Tibial nerve (tissue), 4 donors: ENCODE results near the gene ZNF557. TPM values are rescaled to one million over a fixed set of nuclear protein-coding genes. Genes with fewer than 3 reads are reported as not detected.

Experiments used
- DNase-seq, 2 donors: peaks; one replicate each; pipeline ENCODE4 v3.0.0-alpha.2; 2019; ENCODE audit warnings: low spot score in 2 of 2
- H3K27ac ChIP-seq, 4 donors: fragments of 200-600 bp; sonication (generic) in 3 of 4; one replicate each; pipeline ENCODE4 v1.5.1; 2017 to 2019; ENCODE audit warnings: mild to moderate bottlenecking in 1 of 4
- H3K27me3 ChIP-seq, 2 donors: fragments of 200-600 bp; sonication (generic) in 1 of 2; one replicate each; pipeline versions ENCODE4 v1.5.1 to v1.6.0; 2017 to 2019
- H3K36me3 ChIP-seq, 3 donors: fragments of 200-600 bp; sonication (generic); one replicate each; pipeline ENCODE4 v1.5.1; 2018 to 2019
- H3K4me1 ChIP-seq, 4 donors: fragments of 200-600 bp; sonication (generic) in 3 of 4; one replicate each; pipeline ENCODE4 v1.5.1; 2017 to 2019
- H3K4me3 ChIP-seq, 4 donors: fragments of 200-600 bp; sonication (generic) in 3 of 4; one replicate each; pipeline ENCODE4 v1.5.1; 2017 to 2019; ENCODE audit warnings: mild to moderate bottlenecking in 1 of 4, moderate library complexity in 1 of 4
- H3K9me3 ChIP-seq, 4 donors: fragments of 200-600 bp; sonication (generic) in 3 of 4; one replicate each; pipeline ENCODE4 v1.5.1; 2017 to 2019
- EP300 ChIP-seq, 2 donors: sonication (generic); formaldehyde crosslinking; IDR thresholded peaks; one replicate each; pipeline ENCODE4 v1.6.1; 2017; ENCODE audit warnings: antibody characterized with exemption in 2 of 2, mild to moderate bottlenecking in 1 of 2
- POLR2A ChIP-seq, 2 donors: fragments of 450-650 bp; IDR thresholded peaks; one replicate each; pipeline ENCODE4 v1.6.1; 2017; ENCODE audit warnings: antibody characterized with exemption in 2 of 2, mild to moderate bottlenecking in 2 of 2, moderate library complexity in 2 of 2
- WGBS, 2 donors: methylation state at CpG; one replicate each; pipeline ENCODE4 v1.1.5; 2018; 5-methylcytosine and 5-hydroxymethylcytosine counted together
- total RNA-seq, 4 donors: library from RNA; depleted of rRNA; stranded (reverse); fragments of >200 nt; gene quantifications; one replicate each; pipeline ENCODE4 v1.1.0, GENCODE V29; 2016
- TF ChIP-seq, protein P1 (sequence below), 5 experiments: fragments of 200-600 bp in 3 of 5; fragments of 450-650 bp in 2 of 5; sonication (generic) in 3 of 5; IDR thresholded peaks; one replicate each; pipeline ENCODE4 v1.5.1; 2016 to 2019; ENCODE audit warnings: antibody characterized with exemption in 5 of 5, mild to moderate bottlenecking in 3 of 5, moderate library complexity in 2 of 5

Gene ZNF557
- total RNA-seq, 4 donors from 2014 or later: 7.3 to 14.6 (median 9.8) TPM

- DNase-seq: no peak
- TF ChIP-seq, protein P1, sequence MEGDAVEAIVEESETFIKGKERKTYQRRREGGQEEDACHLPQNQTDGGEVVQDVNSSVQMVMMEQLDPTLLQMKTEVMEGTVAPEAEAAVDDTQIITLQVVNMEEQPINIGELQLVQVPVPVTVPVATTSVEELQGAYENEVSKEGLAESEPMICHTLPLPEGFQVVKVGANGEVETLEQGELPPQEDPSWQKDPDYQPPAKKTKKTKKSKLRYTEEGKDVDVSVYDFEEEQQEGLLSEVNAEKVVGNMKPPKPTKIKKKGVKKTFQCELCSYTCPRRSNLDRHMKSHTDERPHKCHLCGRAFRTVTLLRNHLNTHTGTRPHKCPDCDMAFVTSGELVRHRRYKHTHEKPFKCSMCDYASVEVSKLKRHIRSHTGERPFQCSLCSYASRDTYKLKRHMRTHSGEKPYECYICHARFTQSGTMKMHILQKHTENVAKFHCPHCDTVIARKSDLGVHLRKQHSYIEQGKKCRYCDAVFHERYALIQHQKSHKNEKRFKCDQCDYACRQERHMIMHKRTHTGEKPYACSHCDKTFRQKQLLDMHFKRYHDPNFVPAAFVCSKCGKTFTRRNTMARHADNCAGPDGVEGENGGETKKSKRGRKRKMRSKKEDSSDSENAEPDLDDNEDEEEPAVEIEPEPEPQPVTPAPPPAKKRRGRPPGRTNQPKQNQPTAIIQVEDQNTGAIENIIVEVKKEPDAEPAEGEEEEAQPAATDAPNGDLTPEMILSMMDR (IDR thresholded peaks at IDR 0.05): no peak
- no peak for TF ChIP-seq POLR2A (IDR thresholded peaks at IDR 0.05)
- no peak for TF ChIP-seq EP300 (IDR thresholded peaks at IDR 0.05)
- H3K27me3 ChIP-seq: no peaks in the 10 kb centered on the region
- H3K36me3 ChIP-seq: peaks cover 41 to 99% (median 63%) of the 10 kb centered on the region in 3 donors
- no peak overlapping the region for H3K4me3 ChIP-seq
- 97% methylated on average over 15 of the region's 15 CpGs for WGBS, 2 donors
- no peak overlapping the region for H3K27ac ChIP-seq
- H3K9me3 ChIP-seq: peaks cover 34 to 99% (median 75%) of the 10 kb centered on the region in 4 donors
- H3K4me1 ChIP-seq: no peaks in the 10 kb centered on the region
Observed at GRCh38 chr19:7083076-7083956, 13.8 kb downstream of the ZNF557 start.

GRCh38 chr19:7088999-7089398 is 19.5 kb downstream of the ZNF557 start:
- peaks cover 4 to 95% (median 7%) of the 10 kb centered on the region in 3 donors for H3K36me3 ChIP-seq
- H3K4me1 ChIP-seq: no peaks in the 10 kb centered on the region
- H3K9me3 ChIP-seq: peaks cover 12 to 99% (median 38%) of the 10 kb centered on the region in 4 donors
- 96% methylated on average over 6 of the region's 6 CpGs for WGBS, 2 donors
- no peak for TF ChIP-seq EP300 (IDR thresholded peaks at IDR 0.05)
- TF ChIP-seq, protein P1 (IDR thresholded peaks at IDR 0.05): no peak
- no peak for TF ChIP-seq POLR2A (IDR thresholded peaks at IDR 0.05)
- no peak overlapping the region for H3K27ac ChIP-seq
- no peaks in the 10 kb centered on the region for H3K27me3 ChIP-seq
- no peak overlapping the region for H3K4me3 ChIP-seq
- no peak for DNase-seq

- Histone ChIP-seq H3K4me3 (peak overlapping the region in 2 of 4 donors; percentile 67 to 72), H3K36me3 (peaks cover 0 to 33% (median 0%) of the 10 kb centered on the region in 3 donors), H3K4me1 (peaks cover 0 to 6% (median 0%) of the 10 kb centered on the region in 4 donors), H3K27me3 (no peaks in the 10 kb centered on the region), H3K27ac (peak overlapping the region in 1 of 4 donors; percentile 92), H3K9me3 (peaks cover 0 to 49% (median 6%) of the 10 kb centered on the region in 4 donors)
- TF ChIP-seq, protein P1 (IDR thresholded peaks at IDR 0.05): no peak
- TF ChIP-seq POLR2A (IDR thresholded peaks at IDR 0.05): no peak
- no peak for DNase-seq
- WGBS, 2 donors: 97 to 98% methylated on average over 3 of the region's 3 CpGs
Observed at GRCh38 chr19:7098096-7098495, 28.6 kb downstream of the ZNF557 start.

- Histone ChIP-seq H3K36me3 (peaks cover 0 to 25% (median 0%) of the 10 kb centered on the region in 3 donors), H3K27ac (peak overlapping the region; percentile 80 to 99 (median 94)), H3K27me3 (no peaks in the 10 kb centered on the region), H3K4me1 (peaks cover 0 to 6% (median 0%) of the 10 kb centered on the region in 4 donors), H3K4me3 (peak overlapping the region; percentile 42 to 72 (median 61)), H3K9me3 (peaks cover 0 to 40% (median 5%) of the 10 kb centered on the region in 4 donors)
- peak; percentile 62 to 63 for TF ChIP-seq EP300 (IDR thresholded peaks at IDR 0.05)
- TF ChIP-seq POLR2A (IDR thresholded peaks at IDR 0.05): peak in 1 of 2 donors; percentile 27
- TF ChIP-seq, protein P1 (IDR thresholded peaks at IDR 0.05): peak in 2 of 5 experiments; percentile 11 to 39
- WGBS, 2 donors: 0 to 1% methylated on average over 78 of the region's 78 CpGs
- DNase-seq: peak; percentile 84 to 91
Observed at GRCh38 chr19:7098701-7099596, 29.4 kb downstream of the ZNF557 start.
